Measurements from ENCODE around the gene CLDN8. TPM values are rescaled to one million over a fixed set of nuclear protein-coding genes. Genes with fewer than 3 reads are reported as not detected.

The CLDN8 gene
- total and polyA plus RNA-seq, 9 of the 15 experiments (the other 6 are each of a cell fraction or from before 2014, with no cell fraction given): not detected

DNA sequence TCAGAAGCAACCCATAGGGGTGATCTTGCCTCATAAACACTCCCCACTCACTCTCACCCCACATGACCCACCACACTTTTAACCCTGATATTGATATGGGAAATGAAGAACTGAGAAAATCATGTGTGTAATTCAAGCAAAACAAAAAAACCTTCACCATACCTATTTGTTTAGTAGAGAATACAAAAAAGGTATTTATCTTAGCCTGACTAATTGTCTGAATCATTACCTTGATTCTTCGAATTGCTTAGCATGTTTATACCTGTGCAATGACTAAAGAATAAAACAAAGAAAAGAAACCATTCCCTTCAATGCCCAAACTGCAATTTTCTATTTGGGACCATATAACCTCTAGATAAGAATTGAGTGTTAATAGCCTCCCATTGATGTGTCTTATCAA is 51.1 kb downstream of the CLDN8 start (continued):
- TF ChIP-seq, protein P1, sequence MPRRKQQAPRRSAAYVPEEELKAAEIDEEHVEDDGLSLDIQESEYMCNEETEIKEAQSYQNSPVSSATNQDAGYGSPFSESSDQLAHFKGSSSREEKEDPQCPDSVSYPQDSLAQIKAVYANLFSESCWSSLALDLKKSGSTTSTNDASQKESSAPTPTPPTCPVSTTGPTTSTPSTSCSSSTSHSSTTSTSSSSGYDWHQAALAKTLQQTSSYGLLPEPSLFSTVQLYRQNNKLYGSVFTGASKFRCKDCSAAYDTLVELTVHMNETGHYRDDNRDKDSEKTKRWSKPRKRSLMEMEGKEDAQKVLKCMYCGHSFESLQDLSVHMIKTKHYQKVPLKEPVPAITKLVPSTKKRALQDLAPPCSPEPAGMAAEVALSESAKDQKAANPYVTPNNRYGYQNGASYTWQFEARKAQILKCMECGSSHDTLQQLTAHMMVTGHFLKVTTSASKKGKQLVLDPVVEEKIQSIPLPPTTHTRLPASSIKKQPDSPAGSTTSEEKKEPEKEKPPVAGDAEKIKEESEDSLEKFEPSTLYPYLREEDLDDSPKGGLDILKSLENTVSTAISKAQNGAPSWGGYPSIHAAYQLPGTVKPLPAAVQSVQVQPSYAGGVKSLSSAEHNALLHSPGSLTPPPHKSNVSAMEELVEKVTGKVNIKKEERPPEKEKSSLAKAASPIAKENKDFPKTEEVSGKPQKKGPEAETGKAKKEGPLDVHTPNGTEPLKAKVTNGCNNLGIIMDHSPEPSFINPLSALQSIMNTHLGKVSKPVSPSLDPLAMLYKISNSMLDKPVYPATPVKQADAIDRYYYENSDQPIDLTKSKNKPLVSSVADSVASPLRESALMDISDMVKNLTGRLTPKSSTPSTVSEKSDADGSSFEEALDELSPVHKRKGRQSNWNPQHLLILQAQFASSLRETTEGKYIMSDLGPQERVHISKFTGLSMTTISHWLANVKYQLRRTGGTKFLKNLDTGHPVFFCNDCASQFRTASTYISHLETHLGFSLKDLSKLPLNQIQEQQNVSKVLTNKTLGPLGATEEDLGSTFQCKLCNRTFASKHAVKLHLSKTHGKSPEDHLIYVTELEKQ (CRISPR knock-in tag; IDR thresholded peaks at IDR 0.05): no peak
- TF ChIP-seq CBX8 (IDR thresholded peaks at IDR 0.05; ENCODE audit: borderline replicate concordance, extremely low read depth, low read depth, low read length, poor library complexity, severe bottlenecking) (no peak), TFAP4 (CRISPR knock-in tag; IDR thresholded peaks at IDR 0.05; ENCODE audit: borderline replicate concordance) (no peak), TOE1 (IDR thresholded peaks at IDR 0.05; ENCODE audit: borderline replicate concordance) (no peak), TOE1 (CRISPR knock-in tag; IDR thresholded peaks at IDR 0.05; ENCODE audit: borderline replicate concordance, low read depth) (no peak), FOXK2 (conservative IDR thresholded peaks at IDR 0.05 in 1 of 2, IDR thresholded peaks at IDR 0.05 in 1 of 2; ENCODE audit: low read depth in 2 of 2) (no peak), CBFA2T3 (IDR thresholded peaks at IDR 0.05) (no peak), ZNF146 (CRISPR knock-in tag; IDR thresholded peaks at IDR 0.05; ENCODE audit: unreplicated experiment) (no peak), PHB2 (IDR thresholded peaks at IDR 0.05; ENCODE audit: low read depth) (no peak), U2AF1 (optimal IDR thresholded peaks at IDR 0.05; ENCODE audit: low read depth, low read length) (no peak), TARDBP (IDR thresholded peaks at IDR 0.05) (no peak)

Other genes with a start within 250 kb of the CLDN8 start
Only the 7 nearest of the 11 such genes appear.
- gene CLDN17, start 49.3 kb downstream of the CLDN8 start, total RNA-seq (2014; rRNA removed): not detected in 2 replicates
- not detected in 2 replicates for gene CLDN17, start 49.3 kb downstream of the CLDN8 start, total RNA-seq (2014; rRNA removed; fragmentation: Illumina TruSeq; extraction: Trizol)
- not detected in 2 replicates for gene CLDN17, start 49.3 kb downstream of the CLDN8 start, total RNA-seq (2015; rRNA removed; fragmentation: Illumina TruSeq; extraction: Trizol)
- not detected in 2 replicates for gene CLDN17, start 49.3 kb downstream of the CLDN8 start, total RNA-seq (2021)
- not detected in 2 replicates for gene CLDN17, start 49.3 kb downstream of the CLDN8 start, polyA plus RNA-seq (2011; rRNA removed)
- gene CLDN17, start 49.3 kb downstream of the CLDN8 start, polyA plus RNA-seq (2014; fragmentation: Illumina TruSeq; extraction: Trizol): not detected in 2 replicates
- not detected for gene CLDN17, start 49.3 kb downstream of the CLDN8 start, polyA plus RNA-seq (2014; fragmentation: Nextera tagmentation; extraction: Ambion mirVana)
- not detected in 2 replicates for gene CLDN17, start 49.3 kb downstream of the CLDN8 start, polyA plus RNA-seq (2014; rRNA removed)
- not detected in 2 replicates for gene KRTAP24-1, start 66.9 kb upstream of the CLDN8 start, total RNA-seq (2014; rRNA removed)
- gene KRTAP24-1, start 66.9 kb upstream of the CLDN8 start, total RNA-seq (2014; rRNA removed; fragmentation: Illumina TruSeq; extraction: Trizol): not detected in 2 replicates
- gene KRTAP24-1, start 66.9 kb upstream of the CLDN8 start, total RNA-seq (2015; rRNA removed; fragmentation: Illumina TruSeq; extraction: Trizol): not detected in 2 replicates
- not detected in 2 replicates for gene KRTAP24-1, start 66.9 kb upstream of the CLDN8 start, total RNA-seq (2021)
- gene KRTAP24-1, start 66.9 kb upstream of the CLDN8 start, polyA plus RNA-seq (2011; rRNA removed): not detected in 2 replicates
- gene KRTAP24-1, start 66.9 kb upstream of the CLDN8 start, polyA plus RNA-seq (2014; fragmentation: Illumina TruSeq; extraction: Trizol): not detected in 2 replicates
- not detected for gene KRTAP24-1, start 66.9 kb upstream of the CLDN8 start, polyA plus RNA-seq (2014; fragmentation: Nextera tagmentation; extraction: Ambion mirVana)
- gene KRTAP24-1, start 66.9 kb upstream of the CLDN8 start, polyA plus RNA-seq (2014; rRNA removed): not detected in 2 replicates
- gene KRTAP25-1, start 73.4 kb upstream of the CLDN8 start, total RNA-seq (2014; rRNA removed): not detected in 2 replicates
- gene KRTAP25-1, start 73.4 kb upstream of the CLDN8 start, total RNA-seq (2014; rRNA removed; fragmentation: Illumina TruSeq; extraction: Trizol): not detected in 2 replicates
- not detected in 2 replicates for gene KRTAP25-1, start 73.4 kb upstream of the CLDN8 start, total RNA-seq (2015; rRNA removed; fragmentation: Illumina TruSeq; extraction: Trizol)
- not detected in 2 replicates for gene KRTAP25-1, start 73.4 kb upstream of the CLDN8 start, total RNA-seq (2021)
- gene KRTAP25-1, start 73.4 kb upstream of the CLDN8 start, polyA plus RNA-seq (2011; rRNA removed): not detected in 2 replicates
- gene KRTAP25-1, start 73.4 kb upstream of the CLDN8 start, polyA plus RNA-seq (2014; fragmentation: Illumina TruSeq; extraction: Trizol): not detected in 2 replicates
- gene KRTAP25-1, start 73.4 kb upstream of the CLDN8 start, polyA plus RNA-seq (2014; fragmentation: Nextera tagmentation; extraction: Ambion mirVana): not detected
- not detected in 2 replicates for gene KRTAP25-1, start 73.4 kb upstream of the CLDN8 start, polyA plus RNA-seq (2014; rRNA removed)
- gene KRTAP26-1, start 104.2 kb upstream of the CLDN8 start, total RNA-seq (2014; rRNA removed): not detected in 2 replicates
- gene KRTAP26-1, start 104.2 kb upstream of the CLDN8 start, total RNA-seq (2014; rRNA removed; fragmentation: Illumina TruSeq; extraction: Trizol): not detected in 2 replicates
- not detected in 2 replicates for gene KRTAP26-1, start 104.2 kb upstream of the CLDN8 start, total RNA-seq (2015; rRNA removed; fragmentation: Illumina TruSeq; extraction: Trizol)
- gene KRTAP26-1, start 104.2 kb upstream of the CLDN8 start, total RNA-seq (2021): not detected in 2 replicates
- gene KRTAP26-1, start 104.2 kb upstream of the CLDN8 start, polyA plus RNA-seq (2011; rRNA removed): not detected in 2 replicates
- gene KRTAP26-1, start 104.2 kb upstream of the CLDN8 start, polyA plus RNA-seq (2014; fragmentation: Illumina TruSeq; extraction: Trizol): not detected in 2 replicates
- not detected for gene KRTAP26-1, start 104.2 kb upstream of the CLDN8 start, polyA plus RNA-seq (2014; fragmentation: Nextera tagmentation; extraction: Ambion mirVana)
- not detected in 2 replicates for gene KRTAP26-1, start 104.2 kb upstream of the CLDN8 start, polyA plus RNA-seq (2014; rRNA removed)
- gene KRTAP27-1, start 121.6 kb upstream of the CLDN8 start, total RNA-seq (2014; rRNA removed): not detected in 2 replicates
- not detected in 2 replicates for gene KRTAP27-1, start 121.6 kb upstream of the CLDN8 start, total RNA-seq (2014; rRNA removed; fragmentation: Illumina TruSeq; extraction: Trizol)
- gene KRTAP27-1, start 121.6 kb upstream of the CLDN8 start, total RNA-seq (2015; rRNA removed; fragmentation: Illumina TruSeq; extraction: Trizol): not detected in 2 replicates
- gene KRTAP27-1, start 121.6 kb upstream of the CLDN8 start, total RNA-seq (2021): not detected in 2 replicates
- gene KRTAP27-1, start 121.6 kb upstream of the CLDN8 start, polyA plus RNA-seq (2011; rRNA removed): not detected in 2 replicates
- gene KRTAP27-1, start 121.6 kb upstream of the CLDN8 start, polyA plus RNA-seq (2014; fragmentation: Illumina TruSeq; extraction: Trizol): not detected in 2 replicates
- gene KRTAP27-1, start 121.6 kb upstream of the CLDN8 start, polyA plus RNA-seq (2014; fragmentation: Nextera tagmentation; extraction: Ambion mirVana): not detected
- gene KRTAP27-1, start 121.6 kb upstream of the CLDN8 start, polyA plus RNA-seq (2014; rRNA removed): not detected in 2 replicates
- gene KRTAP23-1, start 132.5 kb upstream of the CLDN8 start, total RNA-seq (2014; rRNA removed): not detected in 2 replicates
- not detected in 2 replicates for gene KRTAP23-1, start 132.5 kb upstream of the CLDN8 start, total RNA-seq (2014; rRNA removed; fragmentation: Illumina TruSeq; extraction: Trizol)
- gene KRTAP23-1, start 132.5 kb upstream of the CLDN8 start, total RNA-seq (2015; rRNA removed; fragmentation: Illumina TruSeq; extraction: Trizol): not detected in 2 replicates
- gene KRTAP23-1, start 132.5 kb upstream of the CLDN8 start, total RNA-seq (2021): not detected in 2 replicates
- gene KRTAP23-1, start 132.5 kb upstream of the CLDN8 start, polyA plus RNA-seq (2011; rRNA removed): not detected in 2 replicates
- not detected in 2 replicates for gene KRTAP23-1, start 132.5 kb upstream of the CLDN8 start, polyA plus RNA-seq (2014; fragmentation: Illumina TruSeq; extraction: Trizol)
- gene KRTAP23-1, start 132.5 kb upstream of the CLDN8 start, polyA plus RNA-seq (2014; fragmentation: Nextera tagmentation; extraction: Ambion mirVana): not detected
- gene KRTAP23-1, start 132.5 kb upstream of the CLDN8 start, polyA plus RNA-seq (2014; rRNA removed): not detected in 2 replicates
- not detected in 2 replicates for gene KRTAP13-2, start 156.2 kb upstream of the CLDN8 start, total RNA-seq (2014; rRNA removed)
- not detected in 2 replicates for gene KRTAP13-2, start 156.2 kb upstream of the CLDN8 start, total RNA-seq (2014; rRNA removed; fragmentation: Illumina TruSeq; extraction: Trizol)
- gene KRTAP13-2, start 156.2 kb upstream of the CLDN8 start, total RNA-seq (2015; rRNA removed; fragmentation: Illumina TruSeq; extraction: Trizol): not detected in 2 replicates
- not detected in 2 replicates for gene KRTAP13-2, start 156.2 kb upstream of the CLDN8 start, total RNA-seq (2021)
- gene KRTAP13-2, start 156.2 kb upstream of the CLDN8 start, polyA plus RNA-seq (2011; rRNA removed): not detected in 2 replicates
- gene KRTAP13-2, start 156.2 kb upstream of the CLDN8 start, polyA plus RNA-seq (2014; fragmentation: Illumina TruSeq; extraction: Trizol): not detected in 2 replicates
- not detected for gene KRTAP13-2, start 156.2 kb upstream of the CLDN8 start, polyA plus RNA-seq (2014; fragmentation: Nextera tagmentation; extraction: Ambion mirVana)
- gene KRTAP13-2, start 156.2 kb upstream of the CLDN8 start, polyA plus RNA-seq (2014; rRNA removed): not detected in 2 replicates